ENCODE results near the gene VEGFA. TPM values are rescaled to one million over a fixed set of nuclear protein-coding genes. Genes with fewer than 3 reads are reported as not detected.
A peak's percentile ranks its signal among the peaks of the same experiment; 100 is the strongest.

The VEGFA gene
- polyA plus RNA-seq, 3 donors: 19.0 to 454 (median 32.0) TPM

DNA sequence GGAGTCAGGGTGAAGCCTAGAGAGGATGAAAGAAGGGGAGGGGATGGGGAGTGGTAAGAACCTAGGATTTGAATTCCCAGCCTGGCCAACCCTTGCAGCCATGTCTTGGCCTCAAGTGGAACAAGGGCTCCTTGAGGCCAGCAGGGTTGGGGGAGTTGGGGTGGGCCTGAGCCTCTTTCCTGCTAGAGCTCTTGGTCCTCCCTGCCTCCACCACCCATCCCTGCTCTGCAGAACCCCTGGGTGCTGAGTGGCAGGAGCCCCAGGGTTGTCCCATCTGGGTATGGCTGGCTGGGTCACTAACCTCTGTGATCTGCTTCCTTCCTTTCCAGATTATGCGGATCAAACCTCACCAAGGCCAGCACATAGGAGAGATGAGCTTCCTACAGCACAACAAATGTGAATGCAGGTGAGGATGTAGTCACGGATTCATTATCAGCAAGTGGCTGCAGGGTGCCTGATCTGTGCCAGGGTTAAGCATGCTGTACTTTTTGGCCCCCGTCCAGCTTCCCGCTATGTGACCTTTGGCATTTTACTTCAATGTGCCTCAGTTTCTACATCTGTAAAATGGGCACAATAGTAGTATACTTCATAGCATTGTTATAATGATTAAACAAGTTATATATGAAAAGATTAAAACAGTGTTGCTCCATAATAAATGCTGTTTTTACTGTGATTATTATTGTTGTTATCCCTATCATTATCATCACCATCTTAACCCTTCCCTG is 8.3 kb downstream of the VEGFA start:
- peaks cover 100% of the 10 kb centered on the region for H4K20me1 ChIP-seq (ENCODE audit: insufficient read depth, low read length)
- H3K27me3 ChIP-seq (ENCODE audit: control insufficient read depth in 2 of 2, insufficient read depth in 2 of 2, low read length in 2 of 2): no peaks in the 10 kb centered on the region
- H3K27ac ChIP-seq (ENCODE audit: low read depth in 1 of 2, low read length in 2 of 2): no peak overlapping the region
- peaks cover 67% of the 10 kb centered on the region for H3K79me2 ChIP-seq (ENCODE audit: insufficient read depth, low read length)
- no peaks in the 10 kb centered on the region for H3K9me3 ChIP-seq (replicated peaks in 1 of 2; ENCODE audit: control insufficient read depth in 1 of 2, insufficient read depth in 1 of 2, low read length in 2 of 2)
- Mint-ChIP-seq H3K4me3 (no peak overlapping the region), H3K4me1 (peaks cover 33% of the 10 kb centered on the region), H3K9me3 (no peaks in the 10 kb centered on the region), H3K36me3 (peaks cover 83 to 84% of the 10 kb centered on the region in 2 donors), H3K27ac (no peak overlapping the region), H3K27me3 (ENCODE audit: low read depth in 3 of 3) (peaks cover 2 to 4% (median 2%) of the 10 kb centered on the region in 3 donors)
- peaks cover 64 to 78% of the 10 kb centered on the region in 2 donors for H3K36me3 ChIP-seq (replicated peaks in 1 of 2; ENCODE audit: control insufficient read depth in 1 of 2, insufficient read depth in 2 of 2, low read length in 2 of 2)
- no CpG with 5 or more reads among the region's 4 CpGs for WGBS (ENCODE audit: insufficient coverage)
- DNase-seq: no peak
- no peak overlapping the region for H3K4me3 ChIP-seq (replicated peaks in 1 of 3; ENCODE audit: low read depth in 2 of 3, low read length in 3 of 3)
- TF ChIP-seq, protein P1, sequence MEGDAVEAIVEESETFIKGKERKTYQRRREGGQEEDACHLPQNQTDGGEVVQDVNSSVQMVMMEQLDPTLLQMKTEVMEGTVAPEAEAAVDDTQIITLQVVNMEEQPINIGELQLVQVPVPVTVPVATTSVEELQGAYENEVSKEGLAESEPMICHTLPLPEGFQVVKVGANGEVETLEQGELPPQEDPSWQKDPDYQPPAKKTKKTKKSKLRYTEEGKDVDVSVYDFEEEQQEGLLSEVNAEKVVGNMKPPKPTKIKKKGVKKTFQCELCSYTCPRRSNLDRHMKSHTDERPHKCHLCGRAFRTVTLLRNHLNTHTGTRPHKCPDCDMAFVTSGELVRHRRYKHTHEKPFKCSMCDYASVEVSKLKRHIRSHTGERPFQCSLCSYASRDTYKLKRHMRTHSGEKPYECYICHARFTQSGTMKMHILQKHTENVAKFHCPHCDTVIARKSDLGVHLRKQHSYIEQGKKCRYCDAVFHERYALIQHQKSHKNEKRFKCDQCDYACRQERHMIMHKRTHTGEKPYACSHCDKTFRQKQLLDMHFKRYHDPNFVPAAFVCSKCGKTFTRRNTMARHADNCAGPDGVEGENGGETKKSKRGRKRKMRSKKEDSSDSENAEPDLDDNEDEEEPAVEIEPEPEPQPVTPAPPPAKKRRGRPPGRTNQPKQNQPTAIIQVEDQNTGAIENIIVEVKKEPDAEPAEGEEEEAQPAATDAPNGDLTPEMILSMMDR (IDR thresholded peaks at IDR 0.05): no peak
- H2AFZ ChIP-seq (ENCODE audit: insufficient read depth, low read depth, low read length, poor library complexity, severe bottlenecking): no peak overlapping the region
- peaks cover 22 to 23% of the 10 kb centered on the region in 2 donors for H3K4me1 ChIP-seq (ENCODE audit: control insufficient read depth in 1 of 2, insufficient read depth in 2 of 2, low read length in 2 of 2)
- H3K4me2 ChIP-seq (replicated peaks; ENCODE audit: extremely low read depth, low read length, poor library complexity, severe bottlenecking): no peak overlapping the region
- intact Hi-C loops (cut with micrococcal nuclease): no loop called here
- no peak overlapping the region for H3K9ac ChIP-seq (ENCODE audit: insufficient read depth, low read length, poor library complexity, severe bottlenecking)

GRCh38 chr6:43778976-43779851 is 9.2 kb downstream of the VEGFA start:
- TF ChIP-seq, protein P1 (IDR thresholded peaks at IDR 0.05): no peak
- H3K4me1 Mint-ChIP-seq: peaks cover 23% of the 10 kb centered on the region

More at GRCh38 chr6:43778976-43779851, 9.2 kb downstream of the VEGFA start:
- intact Hi-C loops (cut with micrococcal nuclease): no loop called here
- H3K27ac Mint-ChIP-seq: peak overlapping the region in 4 of 7 donors; percentile 48 to 78 (median 58)
- H3K4me1 ChIP-seq (ENCODE audit: control insufficient read depth in 1 of 2, insufficient read depth in 2 of 2, low read length in 2 of 2): peaks cover 12 to 14% of the 10 kb centered on the region in 2 donors
- H3K4me3 ChIP-seq (replicated peaks in 1 of 3; ENCODE audit: low read depth in 2 of 3, low read length in 3 of 3): no peak overlapping the region
- H3K27me3 Mint-ChIP-seq (ENCODE audit: low read depth in 3 of 3): peaks cover under 1 to 4% (median 3%) of the 10 kb centered on the region in 3 donors
- H3K27me3 ChIP-seq (ENCODE audit: control insufficient read depth in 2 of 2, insufficient read depth in 2 of 2, low read length in 2 of 2): no peaks in the 10 kb centered on the region
- peaks cover 58% of the 10 kb centered on the region for H3K79me2 ChIP-seq (ENCODE audit: insufficient read depth, low read length)
- H3K36me3 ChIP-seq (replicated peaks in 1 of 2; ENCODE audit: control insufficient read depth in 1 of 2, insufficient read depth in 2 of 2, low read length in 2 of 2): peaks cover 74 to 87% of the 10 kb centered on the region in 2 donors
- peaks cover 100% of the 10 kb centered on the region for H4K20me1 ChIP-seq (ENCODE audit: insufficient read depth, low read length)
- H3K27ac ChIP-seq (ENCODE audit: low read depth in 1 of 2, low read length in 2 of 2): no peak overlapping the region
- no peaks in the 10 kb centered on the region for H3K9me3 ChIP-seq (replicated peaks in 1 of 2; ENCODE audit: control insufficient read depth in 1 of 2, insufficient read depth in 1 of 2, low read length in 2 of 2)
- H3K4me3 Mint-ChIP-seq: no peak overlapping the region
- no peaks in the 10 kb centered on the region for H3K9me3 Mint-ChIP-seq
- no peak overlapping the region for H3K4me2 ChIP-seq (replicated peaks; ENCODE audit: extremely low read depth, low read length, poor library complexity, severe bottlenecking)
- no peak for DNase-seq
- H3K9ac ChIP-seq (ENCODE audit: insufficient read depth, low read length, poor library complexity, severe bottlenecking): no peak overlapping the region
- 95% methylated on average over 9 of the region's 12 CpGs for WGBS (ENCODE audit: insufficient coverage)
- peaks cover 90 to 91% of the 10 kb centered on the region in 2 donors for H3K36me3 Mint-ChIP-seq
- no peak overlapping the region for H2AFZ ChIP-seq (ENCODE audit: insufficient read depth, low read depth, low read length, poor library complexity, severe bottlenecking)

Measured in CD14-positive monocyte (primary cell).